ENCODE measurements around the gene CD8B. TPM values are rescaled to one million over a fixed set of nuclear protein-coding genes. Genes with fewer than 3 reads are reported as not detected.
A peak's percentile ranks its signal among the peaks of the same experiment; 100 is the strongest.

The CD8B gene
- total and polyA plus RNA-seq, 9 of the 15 experiments (the other 6 are each of a cell fraction or from before 2014, with no cell fraction given), result not detected

GRCh38 chr2:86781363-86781762 is 80.3 kb downstream of the CD8B start:
- no peak for ATAC-seq
- ChIA-PET CTCF (ENCODE audit: low intra/inter-chr PET ratio) (no interaction called here), POLR2A (interaction anchor here (0.9 kb wide), 1 partner anchor 13 kb away, joined by 3 read pairs; no protein-coding TSS in a partner anchor)
- H3K9ac ChIP-seq (ENCODE audit: insufficient read depth in 1 of 2, low read depth in 2 of 2, low read length in 2 of 2), result no peak overlapping the region
- DNase-seq (ENCODE audit: extremely low read depth in 1 of 4, low spot score in 3 of 4), result no peak
- peaks cover 2% of the 10 kb centered on the region for H3K9me1 ChIP-seq (ENCODE audit: control insufficient read depth, insufficient read depth, low read length)
- no peak overlapping the region for H3K4me3 ChIP-seq
- no peak overlapping the region for H3K27ac ChIP-seq (ENCODE audit: extremely low read depth, low read depth, low read length)
- no peak for FAIRE-seq
- H3K4me2 ChIP-seq (ENCODE audit: insufficient read depth, low read length), result no peak overlapping the region
- intact Hi-C loops (cut with micrococcal nuclease), result no loop called here
- no peak for TF ChIP-seq ZNF146 (CRISPR knock-in tag; IDR thresholded peaks at IDR 0.05; ENCODE audit: unreplicated experiment)
- TF ChIP-seq ZNF165 (CRISPR knock-in tag; IDR thresholded peaks at IDR 0.05; ENCODE audit: borderline replicate concordance), result no peak
- 0 out of 4 replicates have a peak, but pooled peaks of 1 of the 2 experiments have one; percentile 60 for TF ChIP-seq ETV6 (IDR thresholded peaks at IDR 0.05; ENCODE audit: borderline replicate concordance in 1 of 2, low read depth in 2 of 2, low read length in 1 of 2)
- TF ChIP-seq ETV6 (CRISPR knock-in tag; IDR thresholded peaks at IDR 0.05; ENCODE audit: borderline replicate concordance), result no peak
- TF ChIP-seq ZNF217 (CRISPR knock-in tag; IDR thresholded peaks at IDR 0.05), result no peak
- TF ChIP-seq, protein P1, sequence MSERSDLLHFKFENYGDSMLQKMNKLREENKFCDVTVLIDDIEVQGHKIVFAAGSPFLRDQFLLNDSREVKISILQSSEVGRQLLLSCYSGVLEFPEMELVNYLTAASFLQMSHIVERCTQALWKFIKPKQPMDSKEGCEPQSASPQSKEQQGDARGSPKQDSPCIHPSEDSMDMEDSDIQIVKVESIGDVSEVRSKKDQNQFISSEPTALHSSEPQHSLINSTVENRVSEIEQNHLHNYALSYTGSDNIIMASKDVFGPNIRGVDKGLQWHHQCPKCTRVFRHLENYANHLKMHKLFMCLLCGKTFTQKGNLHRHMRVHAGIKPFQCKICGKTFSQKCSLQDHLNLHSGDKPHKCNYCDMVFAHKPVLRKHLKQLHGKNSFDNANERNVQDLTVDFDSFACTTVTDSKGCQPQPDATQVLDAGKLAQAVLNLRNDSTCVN (CRISPR knock-in tag; IDR thresholded peaks at IDR 0.05), result no peak
- no peak for TF ChIP-seq ARNT (IDR thresholded peaks at IDR 0.05)
- TF ChIP-seq SPI1 (IDR thresholded peaks at IDR 0.05; ENCODE audit: borderline replicate concordance, low read depth, low read length), result peak; percentile 87
- no peak for TF ChIP-seq EP300 (IDR thresholded peaks at IDR 0.05; ENCODE audit: low read length)
- H3K36me3 ChIP-seq (ENCODE audit: control insufficient read depth, insufficient read depth, low read length), result no peaks in the 10 kb centered on the region
- no peaks in the 10 kb centered on the region for H3K9me3 ChIP-seq (replicated peaks; ENCODE audit: control insufficient read depth, insufficient read depth, low read depth, low read length)
- WGBS (ENCODE audit: insufficient coverage, low coverage, missing lambda C conversion rate), result 7% methylated on average over 9 of the region's 9 CpGs
- H3K79me2 ChIP-seq (ENCODE audit: control insufficient read depth, insufficient read depth, low read length), result no peaks in the 10 kb centered on the region
- H3K27me3 ChIP-seq (ENCODE audit: control insufficient read depth in 2 of 2, insufficient read depth in 2 of 2, low read length in 2 of 2), result peaks cover 10 to 22% of the 10 kb centered on the region in 2 experiments; a peak in 3 of 5 replicates
- no peaks in the 10 kb centered on the region; a peak in 1 of 5 replicates for H3K4me1 ChIP-seq (replicated peaks in 1 of 2; ENCODE audit: control insufficient read depth in 2 of 2, insufficient read depth in 2 of 2, low read length in 2 of 2)
- BruUV-seq (replicated peaks), result no TSS peak
- in situ Hi-C loops (cut with MboI), result no loop called here
- H4K20me1 ChIP-seq (replicated peaks; ENCODE audit: control insufficient read depth, insufficient read depth, low read length), result no peaks in the 10 kb centered on the region
- peak overlapping the region; percentile 53 for H2AFZ ChIP-seq (ENCODE audit: low read depth, low read length)

All from K562 (cell line).